ENCODE data around the gene CPEB1.

- TF ChIP-seq TEAD4 (IDR thresholded peaks at IDR 0.05) (no peak), MAX (IDR thresholded peaks at IDR 0.05) (no peak), EP300 (IDR thresholded peaks at IDR 0.05; ENCODE audit: borderline replicate concordance) (no peak), FOXM1 (IDR thresholded peaks at IDR 0.05; ENCODE audit: borderline replicate concordance, low read depth) (no peak), CREB1 (IDR thresholded peaks at IDR 0.05; ENCODE audit: low read depth) (no peak), REST (IDR thresholded peaks at IDR 0.05; ENCODE audit: low read depth) (no peak), ZBTB7A (IDR thresholded peaks at IDR 0.05; ENCODE audit: low read depth) (no peak), TAF1 (IDR thresholded peaks at IDR 0.05; ENCODE audit: low read depth) (no peak), RAD21 (IDR thresholded peaks at IDR 0.05; ENCODE audit: low read depth) (no peak)
Observed at GRCh38 chr15:82572311-82572710, 74.9 kb downstream of the CPEB1 start.
